Left ventricle myocardium inferior (tissue), 1 donor: ENCODE data around the gene PACS1. TPM values are rescaled to one million over a fixed set of nuclear protein-coding genes. Genes with fewer than 3 reads are reported as not detected.

Source experiments
- DNase-seq: peaks from one replicate; pipeline ENCODE4 v3.0.0-alpha.2; 2020
- H3K27ac ChIP-seq: fragments of 200-600 bp; replicated peaks from 2 replicates; pipeline ENCODE4 v1.8.0; 2021
- H3K27me3 ChIP-seq: fragments of 200-600 bp; 2 replicates; pipeline ENCODE4 v1.8.0; 2021; ENCODE audit warnings: low read depth
- H3K36me3 ChIP-seq: fragments of 200-600 bp; 2 replicates; pipeline ENCODE4 v1.8.0; 2021
- H3K4me1 ChIP-seq: fragments of 200-600 bp; 2 replicates; pipeline ENCODE4 v1.8.0; 2021
- H3K4me3 ChIP-seq: fragments of 200-600 bp; 2 replicates; pipeline ENCODE4 v1.8.0; 2021; ENCODE audit warnings: mild to moderate bottlenecking, moderate library complexity
- H3K9me3 ChIP-seq: fragments of 200-600 bp; replicated peaks from 2 replicates; pipeline ENCODE4 v1.8.0; 2021
- intact Hi-C: fragments of 100-400 bp; cut with micrococcal nuclease; formaldehyde crosslinking; loops from one replicate; pipeline ENCODE4 v1.11.0; 2022
- total RNA-seq: library from RNA; stranded (reverse); fragmentation: NEBNext Ultra II Directional; extraction: Animal tissue kit (Norgen Biotek cat#: 25700); gene quantifications from one replicate; pipeline ENCODE4 v1.2.1, GENCODE V29; 2021
- TF ChIP-seq, protein P1 (sequence below): fragments of 200-600 bp; IDR thresholded peaks from 2 replicates; pipeline ENCODE4 v1.8.0; 2021; ENCODE audit warnings: antibody characterized with exemption, mild to moderate bottlenecking, borderline replicate concordance
- donor health status: DM: no; HTN: yes; CAD: no; lungs with severe emphysema.

Gene PACS1
- total RNA-seq, 1 donor from 2014 or later: 54.9 TPM

DNA sequence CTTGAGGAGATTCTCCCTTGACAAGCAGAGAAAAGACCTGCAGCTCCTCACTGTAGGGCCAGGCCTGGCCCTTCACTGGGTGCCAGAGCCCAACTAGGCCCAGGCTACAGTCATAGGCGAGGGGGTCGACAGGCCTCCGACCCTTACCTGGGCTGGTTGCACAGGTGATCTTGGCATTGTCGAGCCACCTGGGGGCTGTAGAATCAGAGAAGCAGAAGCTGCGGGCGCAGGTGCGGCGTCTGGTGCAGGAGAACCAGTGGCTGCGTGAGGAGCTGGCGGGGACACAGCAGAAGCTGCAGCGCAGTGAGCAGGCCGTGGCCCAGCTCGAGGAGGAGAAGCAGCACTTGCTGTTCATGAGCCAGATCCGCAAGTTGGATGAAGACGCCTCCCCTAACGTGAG, 191.5 kb downstream of the PACS1 start:
- Histone ChIP-seq H3K4me1 (peaks cover 28% of the 10 kb centered on the region), H3K4me3 (no peak overlapping the region), H3K9me3 (no peaks in the 10 kb centered on the region), H3K27ac (no peak overlapping the region), H3K27me3 (no peaks in the 10 kb centered on the region), H3K36me3 (peaks cover 48% of the 10 kb centered on the region)
- intact Hi-C loops: no loop called here
- DNase-seq: no peak
- TF ChIP-seq, protein P1, sequence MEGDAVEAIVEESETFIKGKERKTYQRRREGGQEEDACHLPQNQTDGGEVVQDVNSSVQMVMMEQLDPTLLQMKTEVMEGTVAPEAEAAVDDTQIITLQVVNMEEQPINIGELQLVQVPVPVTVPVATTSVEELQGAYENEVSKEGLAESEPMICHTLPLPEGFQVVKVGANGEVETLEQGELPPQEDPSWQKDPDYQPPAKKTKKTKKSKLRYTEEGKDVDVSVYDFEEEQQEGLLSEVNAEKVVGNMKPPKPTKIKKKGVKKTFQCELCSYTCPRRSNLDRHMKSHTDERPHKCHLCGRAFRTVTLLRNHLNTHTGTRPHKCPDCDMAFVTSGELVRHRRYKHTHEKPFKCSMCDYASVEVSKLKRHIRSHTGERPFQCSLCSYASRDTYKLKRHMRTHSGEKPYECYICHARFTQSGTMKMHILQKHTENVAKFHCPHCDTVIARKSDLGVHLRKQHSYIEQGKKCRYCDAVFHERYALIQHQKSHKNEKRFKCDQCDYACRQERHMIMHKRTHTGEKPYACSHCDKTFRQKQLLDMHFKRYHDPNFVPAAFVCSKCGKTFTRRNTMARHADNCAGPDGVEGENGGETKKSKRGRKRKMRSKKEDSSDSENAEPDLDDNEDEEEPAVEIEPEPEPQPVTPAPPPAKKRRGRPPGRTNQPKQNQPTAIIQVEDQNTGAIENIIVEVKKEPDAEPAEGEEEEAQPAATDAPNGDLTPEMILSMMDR: no peak

DNA sequence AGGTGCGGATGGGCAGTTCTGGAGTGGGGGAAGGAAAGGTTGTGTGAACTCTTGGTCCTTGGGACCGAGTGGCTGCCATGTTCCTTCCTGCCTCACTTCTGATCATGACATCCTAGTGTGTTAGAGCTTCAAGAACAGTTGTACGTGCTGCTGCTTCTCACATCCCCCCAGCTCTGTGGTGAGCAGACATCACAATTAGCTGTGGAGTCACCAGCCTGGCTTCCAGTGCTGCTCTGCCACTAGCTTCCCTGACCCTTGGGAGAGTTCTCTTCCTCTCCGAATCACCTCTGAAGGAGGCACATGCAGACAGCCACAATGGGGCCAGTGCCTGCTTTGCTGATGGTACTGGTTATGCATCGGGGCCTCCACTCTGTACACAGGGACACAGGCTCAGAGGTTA, 192.1 kb downstream of the PACS1 start:
- intact Hi-C loops: no loop called here
- DNase-seq: no peak

DNA sequence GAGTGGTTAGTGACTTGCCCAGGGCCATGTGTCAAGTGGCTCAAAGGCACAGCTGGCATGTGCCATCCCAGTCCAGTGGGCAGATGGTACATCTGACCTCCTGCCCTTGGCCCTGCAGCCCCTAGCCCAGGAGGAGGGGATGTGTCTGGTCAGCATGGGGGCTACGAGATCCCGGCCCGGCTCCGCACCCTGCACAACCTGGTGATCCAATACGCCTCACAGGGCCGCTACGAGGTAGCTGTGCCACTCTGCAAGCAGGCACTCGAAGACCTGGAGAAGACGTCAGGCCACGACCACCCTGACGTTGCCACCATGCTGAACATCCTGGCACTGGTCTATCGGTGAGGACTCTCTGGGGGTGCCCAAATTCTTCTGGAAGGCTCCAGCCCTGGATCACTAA, 192.6 kb downstream of the PACS1 start:
- H3K9me3 ChIP-seq: no peaks in the 10 kb centered on the region
- peaks cover 48% of the 10 kb centered on the region for H3K36me3 ChIP-seq
- peaks cover 26% of the 10 kb centered on the region for H3K4me1 ChIP-seq
- TF ChIP-seq, protein P1: no peak
- no peak overlapping the region for H3K27ac ChIP-seq
- H3K27me3 ChIP-seq: no peaks in the 10 kb centered on the region
- no peak overlapping the region for H3K4me3 ChIP-seq
- intact Hi-C loops: no loop called here
- DNase-seq: no peak

More for the DNA sequence above, 192.1 kb downstream of the PACS1 start:
- Histone ChIP-seq H3K36me3 (peaks cover 48% of the 10 kb centered on the region), H3K4me1 (peaks cover 28% of the 10 kb centered on the region), H3K27ac (no peak overlapping the region), H3K9me3 (no peaks in the 10 kb centered on the region), H3K27me3 (no peaks in the 10 kb centered on the region), H3K4me3 (no peak overlapping the region)
- TF ChIP-seq, protein P1: no peak

DNA sequence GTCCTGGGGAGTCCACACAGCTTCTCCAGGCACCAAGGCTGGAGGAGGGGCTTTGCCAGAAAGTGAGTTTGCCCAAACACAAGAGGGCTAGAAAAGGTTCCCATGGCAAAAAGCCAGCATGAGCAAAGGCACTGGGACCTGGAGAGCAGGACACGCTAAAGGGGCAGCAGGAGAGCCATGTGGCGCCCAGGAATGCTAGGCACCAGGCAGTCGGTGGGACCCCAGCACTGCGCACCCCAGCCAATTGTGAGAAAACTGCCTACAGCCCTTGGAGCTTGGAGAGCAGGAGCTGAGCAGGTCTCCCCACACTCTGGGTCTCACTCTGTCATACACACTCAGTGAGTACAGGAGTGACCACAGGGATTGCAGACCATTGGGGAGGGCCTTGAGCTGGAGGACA, 193.2 kb downstream of the PACS1 start:
- Histone ChIP-seq H3K4me3 (no peak overlapping the region), H3K27me3 (no peaks in the 10 kb centered on the region), H3K4me1 (peaks cover 26% of the 10 kb centered on the region), H3K9me3 (no peaks in the 10 kb centered on the region), H3K36me3 (peaks cover 48% of the 10 kb centered on the region), H3K27ac (no peak overlapping the region)
- TF ChIP-seq, protein P1: no peak
- no peak for DNase-seq
- intact Hi-C loops: no loop called here

DNA sequence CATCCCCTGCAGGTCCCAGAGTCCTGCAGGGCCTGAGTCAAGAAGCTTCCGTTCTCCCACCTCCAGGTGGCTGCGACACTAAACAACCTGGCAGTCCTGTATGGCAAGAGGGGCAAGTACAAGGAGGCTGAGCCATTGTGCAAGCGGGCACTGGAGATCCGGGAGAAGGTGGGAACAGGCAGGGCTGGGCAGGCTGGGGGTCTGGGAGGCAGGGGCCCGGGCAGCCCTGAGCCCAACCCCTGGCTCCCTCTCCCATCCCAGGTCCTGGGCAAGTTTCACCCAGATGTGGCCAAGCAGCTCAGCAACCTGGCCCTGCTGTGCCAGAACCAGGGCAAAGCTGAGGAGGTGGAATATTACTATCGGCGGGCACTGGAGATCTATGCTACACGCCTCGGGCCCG, 193.7 kb downstream of the PACS1 start:
- intact Hi-C loops: no loop called here
- Histone ChIP-seq H3K27me3 (no peaks in the 10 kb centered on the region), H3K9me3 (no peaks in the 10 kb centered on the region), H3K4me3 (no peak overlapping the region), H3K27ac (no peak overlapping the region), H3K4me1 (peaks cover 24% of the 10 kb centered on the region), H3K36me3 (peaks cover 48% of the 10 kb centered on the region)
- TF ChIP-seq, protein P1: no peak
- DNase-seq: no peak

DNA sequence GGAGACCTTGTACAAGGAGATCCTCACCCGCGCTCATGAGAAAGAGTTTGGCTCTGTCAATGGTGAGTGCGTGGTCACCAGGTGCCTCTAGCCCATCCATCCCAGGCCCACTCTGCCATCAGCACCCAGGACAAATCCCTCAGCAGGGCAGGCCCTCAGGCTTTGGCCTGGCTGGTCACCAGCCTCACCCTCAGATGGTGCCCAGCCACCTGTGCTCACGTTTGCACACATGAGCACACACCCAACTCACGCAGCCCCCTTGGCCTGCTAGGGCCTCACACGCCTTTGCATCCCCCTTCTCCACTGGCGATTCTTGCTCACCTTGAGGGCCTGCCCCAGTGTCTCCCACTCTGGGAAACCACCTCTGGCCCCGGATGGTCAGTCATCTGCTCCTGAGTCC, 194.3 kb downstream of the PACS1 start:
- DNase-seq: no peak
- no peak overlapping the region for H3K4me3 ChIP-seq
- intact Hi-C loops: no loop called here
- no peaks in the 10 kb centered on the region for H3K9me3 ChIP-seq
- H3K27ac ChIP-seq: no peak overlapping the region
- peaks cover 28% of the 10 kb centered on the region for H3K4me1 ChIP-seq
- TF ChIP-seq, protein P1: no peak
- H3K27me3 ChIP-seq: no peaks in the 10 kb centered on the region
- peaks cover 48% of the 10 kb centered on the region for H3K36me3 ChIP-seq
